ENCODE data around the gene MALT1.
"Not testable (repeated sequence)": the region's sequence is repeated elsewhere in the genome, so short reads cannot be mapped to it uniquely, and the experiment has no call there.

Gene MALT1

DNA sequence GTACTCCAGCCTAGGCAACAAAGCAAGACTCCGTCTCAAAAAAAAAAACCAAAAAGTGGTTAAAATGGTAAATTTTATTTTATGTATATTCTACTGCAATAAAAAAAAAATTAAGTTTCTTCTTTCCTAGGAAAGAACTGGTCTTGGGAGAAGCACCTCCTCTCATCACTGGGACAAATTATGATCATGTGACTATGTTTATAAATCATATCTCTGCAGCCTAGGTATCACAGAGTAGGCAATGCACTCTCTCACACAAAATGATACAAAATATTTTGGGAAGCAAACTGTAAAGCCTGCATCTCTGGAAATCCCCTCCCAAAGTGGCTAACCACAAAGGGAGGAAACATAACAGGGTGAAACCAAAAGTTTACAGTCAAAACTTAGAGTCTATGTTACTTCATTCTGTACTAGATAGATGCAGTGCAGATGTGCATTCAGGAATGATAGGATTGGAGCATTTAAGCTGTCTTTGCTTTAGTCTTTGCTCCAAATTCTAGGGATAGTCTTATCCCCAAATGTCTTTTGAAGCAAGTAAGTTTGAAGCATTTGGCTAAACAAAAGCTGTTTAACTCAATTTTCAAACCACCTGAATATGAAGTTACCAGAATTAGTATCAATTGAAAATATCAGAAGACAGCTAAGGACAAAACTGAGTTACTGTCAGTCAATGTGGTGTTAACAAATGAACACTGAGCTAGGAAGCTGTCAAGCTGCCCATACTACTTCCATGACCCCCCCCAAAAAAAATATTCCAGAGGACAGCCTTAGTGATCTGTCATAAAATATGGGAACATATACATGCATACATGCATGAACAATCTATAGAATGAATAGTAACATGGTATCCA is 21.1 kb upstream of the MALT1 start:
- DNase-seq (ENCODE audit: low spot score), result no peak
- ChIA-PET POLR2A (ENCODE audit: low non-redundant PET) (no interaction called here), CTCF (no interaction called here)
- TF ChIP-seq, protein P1, sequence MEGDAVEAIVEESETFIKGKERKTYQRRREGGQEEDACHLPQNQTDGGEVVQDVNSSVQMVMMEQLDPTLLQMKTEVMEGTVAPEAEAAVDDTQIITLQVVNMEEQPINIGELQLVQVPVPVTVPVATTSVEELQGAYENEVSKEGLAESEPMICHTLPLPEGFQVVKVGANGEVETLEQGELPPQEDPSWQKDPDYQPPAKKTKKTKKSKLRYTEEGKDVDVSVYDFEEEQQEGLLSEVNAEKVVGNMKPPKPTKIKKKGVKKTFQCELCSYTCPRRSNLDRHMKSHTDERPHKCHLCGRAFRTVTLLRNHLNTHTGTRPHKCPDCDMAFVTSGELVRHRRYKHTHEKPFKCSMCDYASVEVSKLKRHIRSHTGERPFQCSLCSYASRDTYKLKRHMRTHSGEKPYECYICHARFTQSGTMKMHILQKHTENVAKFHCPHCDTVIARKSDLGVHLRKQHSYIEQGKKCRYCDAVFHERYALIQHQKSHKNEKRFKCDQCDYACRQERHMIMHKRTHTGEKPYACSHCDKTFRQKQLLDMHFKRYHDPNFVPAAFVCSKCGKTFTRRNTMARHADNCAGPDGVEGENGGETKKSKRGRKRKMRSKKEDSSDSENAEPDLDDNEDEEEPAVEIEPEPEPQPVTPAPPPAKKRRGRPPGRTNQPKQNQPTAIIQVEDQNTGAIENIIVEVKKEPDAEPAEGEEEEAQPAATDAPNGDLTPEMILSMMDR (conservative IDR thresholded peaks at IDR 0.05; ENCODE audit: low read depth), result no peak
- H3K27ac ChIP-seq, result no peak overlapping the region

DNA sequence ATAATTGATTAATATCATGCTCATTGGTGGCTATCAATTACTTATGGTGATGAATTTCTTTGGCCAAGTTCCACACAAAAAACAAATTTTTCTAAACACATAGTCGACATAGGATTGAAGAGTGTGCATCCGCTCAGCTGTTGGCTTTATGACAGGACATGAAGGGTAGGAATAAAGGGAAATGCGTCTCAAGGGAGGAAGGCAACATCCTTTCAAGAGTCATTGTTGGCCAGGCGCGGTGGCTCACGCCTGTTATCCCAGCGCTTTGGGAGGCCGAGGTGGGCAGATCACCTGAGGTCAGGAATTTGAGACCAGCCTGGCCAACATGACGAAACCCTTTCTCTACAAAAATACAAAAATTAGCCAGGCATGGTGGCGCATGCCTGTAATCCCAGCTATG is 20.4 kb upstream of the MALT1 start:
- H3K27ac ChIP-seq; CTCF ChIA-PET; POLR2A ChIA-PET (ENCODE audit: low non-redundant PET); DNase-seq (ENCODE audit: low spot score): not testable (repeated sequence)

DNA sequence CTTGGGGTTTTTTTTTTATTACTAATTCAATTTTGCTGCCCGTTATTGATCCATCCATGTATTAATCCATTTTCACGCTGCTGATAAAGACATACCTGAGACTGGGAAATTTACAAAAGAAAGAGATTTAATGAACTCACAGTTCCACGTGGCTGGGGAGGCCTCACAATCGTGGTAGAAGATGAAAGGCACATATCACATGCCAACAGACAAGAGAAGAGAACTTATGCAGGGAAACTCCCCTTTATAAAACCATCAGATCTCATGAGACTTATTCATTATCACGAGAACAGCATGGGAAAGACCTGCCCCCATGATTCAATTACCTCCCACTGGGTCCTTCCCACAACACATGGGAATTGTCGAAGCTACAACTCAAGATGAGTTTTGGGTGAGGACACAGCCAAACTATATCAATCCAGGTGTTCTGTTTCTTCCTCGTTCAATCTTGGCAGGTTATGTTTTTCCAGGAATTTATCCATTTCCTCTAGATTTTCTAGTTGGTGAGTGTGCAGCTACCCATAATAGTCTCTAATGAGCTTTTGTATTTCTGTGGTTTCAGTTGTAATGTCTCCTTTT is 18.0 kb upstream of the MALT1 start:
- H3K27ac ChIP-seq; CTCF ChIA-PET; DNase-seq (ENCODE audit: low spot score); POLR2A ChIA-PET (ENCODE audit: low non-redundant PET): not testable (repeated sequence)

DNA sequence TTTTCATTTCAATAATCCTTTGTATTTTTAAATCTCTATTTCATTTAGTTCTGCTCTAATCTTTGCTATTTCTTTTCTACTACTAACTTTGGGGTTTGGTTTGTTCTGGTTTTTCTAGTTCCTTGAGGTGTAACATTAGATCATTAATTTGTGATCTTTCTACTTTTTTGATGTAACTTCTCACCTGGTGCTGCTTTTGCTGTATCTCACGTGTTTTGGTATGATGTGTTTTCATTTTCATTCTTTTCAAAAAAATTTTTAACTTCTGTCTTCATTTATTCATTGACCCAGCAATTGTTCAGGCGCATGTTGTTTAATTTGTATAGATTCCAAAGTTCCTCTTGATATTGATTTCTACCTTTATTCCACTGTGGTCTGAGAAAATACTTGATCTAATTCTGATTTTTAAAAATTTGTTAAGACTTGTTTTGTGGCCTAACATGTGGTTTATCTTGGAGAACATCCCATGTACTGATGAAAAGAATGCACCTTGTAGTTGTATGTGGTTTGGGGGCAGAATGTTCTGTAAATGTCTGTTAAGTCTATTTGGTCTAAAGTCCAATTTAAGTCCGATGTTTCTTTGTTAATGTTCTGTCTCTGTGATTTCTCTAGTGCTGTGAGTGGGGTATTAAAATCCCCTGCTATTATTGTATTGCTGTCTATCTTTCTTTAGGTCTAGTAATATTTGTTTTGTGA is 17.3 kb upstream of the MALT1 start:
- TF ChIP-seq, protein P1 (conservative IDR thresholded peaks at IDR 0.05; ENCODE audit: low read depth), result no peak
- CTCF ChIA-PET, result interaction anchor here (0.7 kb wide), 1 partner anchor 17 kb away, joined by 3 read pairs; no protein-coding TSS in a partner anchor
- POLR2A ChIA-PET (ENCODE audit: low non-redundant PET), result no interaction called here
- no peak overlapping the region for H3K27ac ChIP-seq
- DNase-seq (ENCODE audit: low spot score), result no peak

DNA sequence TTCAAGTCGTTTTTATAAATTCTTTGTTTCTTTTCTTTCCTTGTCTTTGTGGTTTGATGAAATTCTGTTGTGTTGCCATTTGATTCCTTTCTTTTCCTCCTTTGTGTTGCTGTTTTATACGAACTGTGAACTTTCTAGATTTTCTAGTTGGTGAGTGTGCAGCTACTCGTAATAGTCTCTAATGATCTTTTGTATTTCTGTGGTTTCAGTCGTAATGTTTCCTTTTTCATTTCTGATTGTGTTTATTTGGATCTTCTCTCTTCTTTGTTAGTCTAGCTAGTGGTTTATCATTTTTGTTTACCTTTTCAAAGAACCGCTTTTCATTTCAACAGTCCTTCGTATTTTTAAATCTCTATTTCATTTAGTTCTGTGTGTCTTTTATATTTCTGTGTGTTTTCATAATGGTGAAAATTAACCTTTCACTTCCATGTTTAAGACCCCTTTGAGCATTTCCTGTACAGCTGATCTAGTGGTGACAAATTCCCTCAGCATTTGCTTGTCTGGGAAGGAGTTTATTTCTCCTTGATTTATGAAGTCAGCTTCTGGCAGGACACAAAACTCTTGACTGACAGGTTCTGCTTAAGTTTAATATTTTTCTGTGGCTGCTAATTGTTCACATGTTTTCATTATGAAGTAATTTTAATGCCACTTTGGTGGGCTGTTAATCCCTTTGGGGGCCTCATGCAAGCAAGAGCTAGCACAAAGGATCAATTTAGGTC is 16.2 kb upstream of the MALT1 start:
- DNase-seq (ENCODE audit: low spot score), result no peak
- POLR2A ChIA-PET (ENCODE audit: low non-redundant PET), result no interaction called here
- no peak overlapping the region for H3K27ac ChIP-seq
- TF ChIP-seq, protein P1 (conservative IDR thresholded peaks at IDR 0.05; ENCODE audit: low read depth), result no peak
- CTCF ChIA-PET, result no interaction called here

DNA sequence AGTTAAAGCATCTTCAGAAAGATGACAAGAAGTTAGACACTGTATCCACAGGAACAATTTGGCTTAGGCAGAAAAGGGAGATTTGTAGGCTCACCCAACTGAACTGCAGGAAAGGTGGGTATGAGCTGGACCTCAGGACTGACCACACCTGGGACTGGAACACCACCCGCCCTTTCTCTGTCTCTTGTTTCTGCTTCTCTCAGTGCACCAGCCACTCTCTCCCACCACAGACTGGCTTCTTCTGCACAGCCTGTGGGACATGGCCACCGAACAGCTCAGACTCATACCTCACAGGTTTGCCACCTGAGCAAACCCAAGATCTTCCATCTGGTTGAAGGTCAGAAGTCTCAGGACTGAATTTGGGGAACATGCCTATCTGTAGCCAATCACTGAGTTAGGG is 14.2 kb upstream of the MALT1 start:
- DNase-seq (ENCODE audit: low spot score), result no peak
- no peak overlapping the region for H3K27ac ChIP-seq
- TF ChIP-seq, protein P1 (conservative IDR thresholded peaks at IDR 0.05; ENCODE audit: low read depth), result no peak
- CTCF ChIA-PET, result no interaction called here
- POLR2A ChIA-PET (ENCODE audit: low non-redundant PET), result no interaction called here

DNA sequence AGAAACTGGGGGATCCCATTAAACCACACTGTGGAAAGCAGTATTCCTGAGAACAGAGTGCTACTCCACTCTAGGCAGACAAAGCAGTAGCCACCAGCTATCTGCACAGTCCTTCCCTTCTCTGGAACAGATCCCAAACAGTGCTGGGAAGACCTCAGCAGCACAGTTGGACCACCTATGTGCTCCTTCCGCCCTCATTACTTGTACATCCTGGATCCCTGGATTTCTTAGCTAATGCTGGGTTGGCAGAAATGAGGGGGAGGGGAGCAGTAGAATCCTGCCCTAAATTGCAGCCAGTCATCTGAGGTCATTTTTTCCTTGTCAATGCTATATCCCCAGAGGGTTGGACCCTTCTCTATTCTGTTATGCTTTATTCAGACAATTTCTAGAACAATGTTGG is 13.8 kb upstream of the MALT1 start:
- POLR2A ChIA-PET (ENCODE audit: low non-redundant PET), result no interaction called here

More for the DNA sequence above, 13.8 kb upstream of the MALT1 start:
- no peak overlapping the region for H3K27ac ChIP-seq
- TF ChIP-seq, protein P1 (conservative IDR thresholded peaks at IDR 0.05; ENCODE audit: low read depth), result no peak
- no peak for DNase-seq (ENCODE audit: low spot score)
- CTCF ChIA-PET, result no interaction called here
